Mesenchymal stem cell (in vitro differentiated cells and primary cell): ENCODE results near the gene ZC3H7B.

ENCODE experiments used
- DNase-seq: peaks from one replicate; pipeline ENCODE4 v3.0.0-alpha.2; 2013
- H2AFZ ChIP-seq: one replicate; pipeline ENCODE4 v1.6.1; 2013; ENCODE audit warnings: low read depth, mild to moderate bottlenecking, control low read depth, inconsistent platforms, low read length, moderate library complexity
- H2AK5ac ChIP-seq: 2 replicates; pipeline ENCODE4 v1.6.1; 2013; ENCODE audit warnings: low read length, moderate library complexity, mild to moderate bottlenecking, inconsistent platforms; ENCODE audit not compliant: severe bottlenecking
- H2BK120ac ChIP-seq: one replicate; pipeline ENCODE4 v1.6.1; 2013; ENCODE audit warnings: low read depth, mild to moderate bottlenecking, inconsistent platforms, low read length, moderate library complexity
- H2BK12ac ChIP-seq, 2 experiments: one replicate each; pipeline ENCODE4 v1.6.1; 2013; ENCODE audit warnings: inconsistent platforms in 2 of 2, low read length in 2 of 2, mild to moderate bottlenecking in 2 of 2, moderate library complexity in 2 of 2, control low read depth in 1 of 2
- H2BK15ac ChIP-seq: one replicate; pipeline ENCODE4 v1.6.1; 2013; ENCODE audit warnings: mild to moderate bottlenecking, low read depth, inconsistent platforms; ENCODE audit not compliant: poor library complexity, severe bottlenecking
- H2BK5ac ChIP-seq: 2 replicates; pipeline ENCODE4 v1.6.1; 2013; ENCODE audit warnings: low read depth, mild to moderate bottlenecking, low read length, control low read depth, inconsistent platforms; ENCODE audit not compliant: poor library complexity, severe bottlenecking
- H3K14ac ChIP-seq, 2 experiments: one replicate each; pipeline ENCODE4 v1.6.1; 2013; ENCODE audit warnings: inconsistent platforms in 2 of 2, low read length in 2 of 2, control low read depth in 1 of 2, mild to moderate bottlenecking in 1 of 2, moderate library complexity in 1 of 2
- H3K18ac ChIP-seq, 2 experiments: one replicate each; pipeline ENCODE4 v1.6.1; 2013; ENCODE audit warnings: inconsistent platforms in 2 of 2, low read length in 2 of 2, control low read depth in 1 of 2, low read depth in 1 of 2, mild to moderate bottlenecking in 1 of 2
- H3K23ac ChIP-seq, 2 experiments: one replicate each; pipeline ENCODE4 v1.6.1; 2013; ENCODE audit warnings: inconsistent platforms in 2 of 2, low read length in 2 of 2, mild to moderate bottlenecking in 2 of 2, moderate library complexity in 2 of 2, control low read depth in 1 of 2
- H3K27ac ChIP-seq: 2 replicates; pipeline ENCODE4 v1.5.1; 2013; ENCODE audit warnings: mild to moderate bottlenecking, moderate library complexity, low read length, control low read depth, inconsistent platforms; ENCODE audit not compliant: poor library complexity, severe bottlenecking
- H3K27me3 ChIP-seq, 2 experiments: 2 replicates each; pipeline versions ENCODE4 v1.6.1 to v1.7.0; 2013; ENCODE audit warnings: low read length in 2 of 2, mild to moderate bottlenecking in 2 of 2, moderate library complexity in 2 of 2, control low read depth in 1 of 2, inconsistent platforms in 1 of 2; ENCODE audit not compliant: control insufficient read depth in 1 of 2, insufficient read depth in 1 of 2
- H3K36me3 ChIP-seq, 2 experiments: 2 replicates each; pipeline versions ENCODE4 v1.6.1 to v1.7.0; 2013; ENCODE audit warnings: low read length in 2 of 2, control low read depth in 1 of 2, inconsistent platforms in 1 of 2, low read depth in 1 of 2, mild to moderate bottlenecking in 1 of 2; ENCODE audit not compliant: insufficient read depth in 2 of 2, control insufficient read depth in 1 of 2
- H3K4ac ChIP-seq, 2 experiments: one replicate each; pipeline ENCODE4 v1.6.1; 2013; ENCODE audit warnings: inconsistent platforms in 2 of 2, low read length in 2 of 2, mild to moderate bottlenecking in 2 of 2, moderate library complexity in 2 of 2, control low read depth in 1 of 2, low read depth in 1 of 2
- H3K4me1 ChIP-seq: 2 replicates; pipeline ENCODE4 v1.6.1; 2013; ENCODE audit warnings: low read depth, low read length, control low read depth; ENCODE audit not compliant: control insufficient read depth, insufficient read depth
- H3K4me2 ChIP-seq: 2 replicates; pipeline ENCODE4 v1.6.1; 2013; ENCODE audit warnings: low read length, mild to moderate bottlenecking, inconsistent platforms; ENCODE audit not compliant: poor library complexity, severe bottlenecking
- H3K4me3 ChIP-seq, 2 experiments: 2 replicates each; pipeline versions ENCODE4 v1.5.1 to v1.7.0; 2013; ENCODE audit warnings: low read length in 2 of 2, mild to moderate bottlenecking in 2 of 2, control low read depth in 1 of 2, low read depth in 1 of 2; ENCODE audit not compliant: insufficient read depth in 1 of 2
- H3K79me1 ChIP-seq: replicated peaks from 2 replicates; pipeline ENCODE4 v1.6.1; 2013; ENCODE audit warnings: mild to moderate bottlenecking, control low read depth, low read length, inconsistent platforms; ENCODE audit not compliant: poor library complexity, severe bottlenecking
- H3K9ac ChIP-seq: 2 replicates; pipeline ENCODE4 v1.7.0; 2013; ENCODE audit warnings: mild to moderate bottlenecking, low read length, moderate library complexity
- H3K9me3 ChIP-seq: 2 replicates; pipeline ENCODE4 v1.7.0; 2013; ENCODE audit warnings: mild to moderate bottlenecking, low read length; ENCODE audit not compliant: control insufficient read depth
- H4K8ac ChIP-seq: one replicate; pipeline ENCODE4 v1.6.1; 2013; ENCODE audit warnings: inconsistent platforms, mild to moderate bottlenecking, low read length, moderate library complexity
- H4K91ac ChIP-seq: one replicate; pipeline ENCODE4 v1.6.1; 2013; ENCODE audit warnings: mild to moderate bottlenecking, low read length, inconsistent platforms
- WGBS: methylation state at CpG from one replicate; pipeline ENCODE4 v1.1.7; 2013; ENCODE audit warnings: mixed read lengths; 5-methylcytosine and 5-hydroxymethylcytosine counted together

The ZC3H7B gene

GRCh38 chr22:41367680-41368542 lies 66.6 kb downstream of the ZC3H7B start:
- Histone ChIP-seq H3K14ac (peak overlapping the region in 1 of 2 experiments; percentile 64), H2AFZ (no peak overlapping the region), H3K27me3 (peaks cover 0 to 36% of the 10 kb centered on the region in 2 experiments), H3K4me1 (peaks cover 17% of the 10 kb centered on the region), H3K36me3 (peaks cover 0 to 2% of the 10 kb centered on the region in 2 experiments), H2AK5ac (peak overlapping the region; percentile 28), H4K8ac (no peak overlapping the region), H2BK15ac (peak overlapping the region; percentile 15), H3K9me3 (no peaks in the 10 kb centered on the region), H3K18ac (no peak overlapping the region), H3K4me3 (peak overlapping the region in 1 of 2 experiments; percentile 66), H3K79me1 (no peaks in the 10 kb centered on the region), H2BK5ac (no peak overlapping the region), H2BK120ac (no peak overlapping the region), H3K27ac (no peak overlapping the region), H3K4me2 (no peak overlapping the region), H4K91ac (peak overlapping the region; percentile 16), H3K4ac (no peak overlapping the region), H3K23ac (no peak overlapping the region), H3K9ac (peak overlapping the region; percentile 34), H2BK12ac (peak overlapping the region in 1 of 2 experiments; percentile 29)
- DNase-seq: no peak
- 87% methylated on average over 17 of the region's 18 CpGs for WGBS

DNA sequence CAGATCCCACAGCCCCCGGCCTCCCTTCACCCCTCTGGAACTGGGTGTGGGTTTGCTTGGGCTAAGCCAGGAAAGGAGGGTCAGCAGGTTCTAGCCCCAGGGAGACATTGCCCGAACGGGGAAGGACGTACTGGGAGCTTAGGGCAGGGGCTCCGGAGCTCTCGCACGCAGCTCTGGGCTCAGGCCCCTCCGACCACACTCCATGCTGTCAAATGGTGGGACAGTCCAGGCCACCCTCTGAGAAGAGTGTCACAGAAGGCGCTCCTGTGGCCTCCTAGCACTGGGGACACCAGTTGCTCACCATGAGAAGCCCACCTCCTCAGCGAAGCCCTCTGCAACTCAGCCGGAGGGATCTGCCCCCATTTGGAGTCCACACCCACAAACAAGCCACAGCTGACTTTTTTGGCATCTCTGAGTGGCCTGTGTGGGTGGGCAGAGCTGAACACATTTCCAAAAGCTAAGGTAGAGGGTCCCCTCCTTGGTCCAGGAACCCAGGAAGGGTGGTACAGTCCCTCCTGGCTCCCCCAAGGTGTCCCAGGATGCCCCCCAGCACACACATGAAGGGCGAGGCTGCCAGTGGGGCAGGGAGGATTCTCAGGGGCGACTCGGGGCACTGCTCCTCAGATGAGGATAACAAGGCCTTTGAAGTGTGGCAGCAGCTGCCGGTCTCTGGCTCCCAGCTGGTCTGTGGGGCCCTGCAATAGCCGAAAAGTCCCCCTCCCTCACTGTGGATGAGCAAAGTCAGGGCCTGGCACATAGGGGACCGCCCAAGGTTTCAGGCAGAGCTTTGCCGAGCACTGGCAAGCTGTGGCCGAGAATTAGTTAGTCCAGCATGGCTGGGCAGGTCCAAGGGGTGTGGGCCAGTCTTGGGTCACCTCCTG lies 67.5 kb downstream of the ZC3H7B start:
- Histone ChIP-seq H3K4me3 (no peak overlapping the region), H4K8ac (no peak overlapping the region), H3K36me3 (no peaks in the 10 kb centered on the region), H3K9ac (no peak overlapping the region), H3K18ac (no peak overlapping the region), H3K23ac (no peak overlapping the region), H2AFZ (no peak overlapping the region), H3K4me1 (peaks cover 17% of the 10 kb centered on the region), H3K27me3 (peaks cover 0 to 36% of the 10 kb centered on the region in 2 experiments), H3K14ac (peak overlapping the region in 1 of 2 experiments; percentile 64), H3K79me1 (no peaks in the 10 kb centered on the region), H2BK12ac (no peak overlapping the region), H2BK5ac (no peak overlapping the region), H3K27ac (no peak overlapping the region), H2AK5ac (peak overlapping the region; percentile 26), H3K9me3 (no peaks in the 10 kb centered on the region), H2BK120ac (no peak overlapping the region), H3K4ac (no peak overlapping the region), H2BK15ac (peak overlapping the region; percentile 15), H4K91ac (no peak overlapping the region), H3K4me2 (no peak overlapping the region)
- 86% methylated on average over 19 of the region's 19 CpGs for WGBS
- DNase-seq: no peak

- no peak overlapping the region for H3K4ac ChIP-seq
- H2BK15ac ChIP-seq: no peak overlapping the region
- no peak overlapping the region for H3K18ac ChIP-seq
- H3K9ac ChIP-seq: no peak overlapping the region
- H3K36me3 ChIP-seq: no peaks in the 10 kb centered on the region
- H2BK12ac ChIP-seq: no peak overlapping the region
- H3K9me3 ChIP-seq: no peaks in the 10 kb centered on the region
- peaks cover 17% of the 10 kb centered on the region for H3K4me1 ChIP-seq
- H3K14ac ChIP-seq: no peak overlapping the region
- H2AK5ac ChIP-seq: no peak overlapping the region
- no peak overlapping the region for H3K4me3 ChIP-seq
- no peak overlapping the region for H3K23ac ChIP-seq
- H3K27ac ChIP-seq: no peak overlapping the region
- no peak overlapping the region for H2AFZ ChIP-seq
- no peak overlapping the region for H2BK120ac ChIP-seq
- no peak for DNase-seq
- no peak overlapping the region for H2BK5ac ChIP-seq
- H4K91ac ChIP-seq: no peak overlapping the region
- peaks cover 0 to 36% of the 10 kb centered on the region in 2 experiments for H3K27me3 ChIP-seq
- H4K8ac ChIP-seq: no peak overlapping the region
- no peaks in the 10 kb centered on the region for H3K79me1 ChIP-seq
- WGBS: 89% methylated on average over 2 of the region's 3 CpGs
- H3K4me2 ChIP-seq: no peak overlapping the region
These were observed 68.1 kb downstream of the ZC3H7B start for GRCh38 chr22:41369424-41369745.

DNA sequence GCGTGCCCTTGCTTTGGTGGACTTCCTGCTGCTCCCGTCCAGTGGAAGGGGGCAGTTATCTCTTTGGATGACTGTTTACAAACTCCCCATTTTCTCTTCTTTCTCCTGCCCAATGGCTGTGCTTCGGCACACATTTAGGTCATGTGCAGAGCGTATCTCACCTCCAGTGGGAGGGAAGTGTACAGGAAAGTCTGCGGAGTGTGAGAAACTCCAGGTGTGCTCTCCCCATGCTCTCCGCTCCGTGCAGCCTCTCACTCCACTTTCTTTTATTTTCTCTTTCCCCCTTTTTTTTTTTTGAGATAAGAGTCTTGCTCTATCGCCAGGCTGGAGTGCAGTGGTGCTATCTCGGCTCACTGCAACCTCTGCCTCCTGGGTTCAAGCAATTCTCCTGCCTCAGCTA lies 68.5 kb downstream of the ZC3H7B start:
- Histone ChIP-seq H2AK5ac (no peak overlapping the region), H4K8ac (no peak overlapping the region), H2BK12ac (no peak overlapping the region), H4K91ac (no peak overlapping the region), H3K4me1 (peaks cover 17% of the 10 kb centered on the region), H3K9me3 (no peaks in the 10 kb centered on the region), H2BK15ac (no peak overlapping the region), H3K79me1 (no peaks in the 10 kb centered on the region), H3K18ac (no peak overlapping the region), H3K9ac (no peak overlapping the region), H3K4me2 (no peak overlapping the region), H3K14ac (no peak overlapping the region), H2AFZ (no peak overlapping the region), H3K27ac (no peak overlapping the region), H3K4ac (no peak overlapping the region), H3K23ac (no peak overlapping the region), H3K36me3 (no peaks in the 10 kb centered on the region), H2BK120ac (no peak overlapping the region), H2BK5ac (no peak overlapping the region), H3K27me3 (peaks cover 2 to 36% of the 10 kb centered on the region in 2 experiments), H3K4me3 (no peak overlapping the region)
- WGBS: 90% methylated on average over 9 of the region's 9 CpGs
- no peak for DNase-seq
